ENCODE measurements around the gene NKIRAS2.

Gene NKIRAS2

GRCh38 chr17:41974658-41975057, 45.2 kb upstream of the NKIRAS2 start:
- no peak for DNase-seq (ENCODE audit: low read depth)
- no peak for TF ChIP-seq CTCF (IDR thresholded peaks at IDR 0.05; ENCODE audit: insufficient read depth, low read depth, low read length, missing control alignments)
- H3K4me3 ChIP-seq (ENCODE audit: low read length) = no peak overlapping the region

- no peak for DNase-seq (ENCODE audit: low read depth)
- TF ChIP-seq CTCF (IDR thresholded peaks at IDR 0.05; ENCODE audit: insufficient read depth, low read depth, low read length, missing control alignments) = no peak
- H3K4me3 ChIP-seq (ENCODE audit: low read length) = no peak overlapping the region
Observed at GRCh38 chr17:41975099-41976083, 44.5 kb upstream of the NKIRAS2 start.

GRCh38 chr17:41976142-41976768, 43.6 kb upstream of the NKIRAS2 start:
- DNase-seq (ENCODE audit: low read depth) = no peak
- TF ChIP-seq CTCF (IDR thresholded peaks at IDR 0.05; ENCODE audit: insufficient read depth, low read depth, low read length, missing control alignments) = no peak
- H3K4me3 ChIP-seq (ENCODE audit: low read length) = no peak overlapping the region

GRCh38 chr17:41977991-41978390, 41.9 kb upstream of the NKIRAS2 start:
- no peak overlapping the region for H3K4me3 ChIP-seq (ENCODE audit: low read length)
- DNase-seq (ENCODE audit: low read depth) = peak; percentile 73
- no peak for TF ChIP-seq CTCF (IDR thresholded peaks at IDR 0.05; ENCODE audit: insufficient read depth, low read depth, low read length, missing control alignments)

- no peak overlapping the region for H3K4me3 ChIP-seq (ENCODE audit: low read length)
- no peak for DNase-seq (ENCODE audit: low read depth)
- no peak for TF ChIP-seq CTCF (IDR thresholded peaks at IDR 0.05; ENCODE audit: insufficient read depth, low read depth, low read length, missing control alignments)
Observed at GRCh38 chr17:41982026-41982760, 37.7 kb upstream of the NKIRAS2 start.

- H3K4me3 ChIP-seq (ENCODE audit: low read length) = no peak overlapping the region
- no peak for TF ChIP-seq CTCF (IDR thresholded peaks at IDR 0.05; ENCODE audit: insufficient read depth, low read depth, low read length, missing control alignments)
- DNase-seq (ENCODE audit: low read depth) = no peak
Observed at GRCh38 chr17:41984454-41984853, 35.4 kb upstream of the NKIRAS2 start.
